Transverse colon (tissue), 4 donors: ENCODE data around the gene ATL3.

Experiments
- EP300 ChIP-seq: sonication (generic); formaldehyde crosslinking; IDR thresholded peaks from one replicate; pipeline ENCODE4 v1.6.1; 2017; ENCODE audit warnings: antibody characterized with exemption, low read depth
- POLR2A ChIP-seq: fragments of 450-650 bp; IDR thresholded peaks from one replicate; pipeline ENCODE4 v1.6.1; 2016; ENCODE audit warnings: antibody characterized with exemption, mild to moderate bottlenecking, moderate library complexity
- POLR2AphosphoS5 ChIP-seq, 3 donors: sonication (generic); formaldehyde crosslinking; IDR thresholded peaks; one replicate each; pipeline ENCODE4 v1.6.1; 2016; ENCODE audit warnings: antibody characterized with exemption in 3 of 3
- TF ChIP-seq, protein P1 (sequence below), 5 experiments: fragments of 200-600 bp in 3 of 5; fragments of 450-650 bp in 2 of 5; sonication (generic) in 3 of 5; IDR thresholded peaks; 1 replicate in 2 of 5; 2 replicates in 3 of 5; pipeline ENCODE4 v1.5.1; 2016 to 2017; ENCODE audit warnings: antibody characterized with exemption in 5 of 5, inconsistent platforms in 3 of 5, mild to moderate bottlenecking in 2 of 5, moderate library complexity in 1 of 5

DNA sequence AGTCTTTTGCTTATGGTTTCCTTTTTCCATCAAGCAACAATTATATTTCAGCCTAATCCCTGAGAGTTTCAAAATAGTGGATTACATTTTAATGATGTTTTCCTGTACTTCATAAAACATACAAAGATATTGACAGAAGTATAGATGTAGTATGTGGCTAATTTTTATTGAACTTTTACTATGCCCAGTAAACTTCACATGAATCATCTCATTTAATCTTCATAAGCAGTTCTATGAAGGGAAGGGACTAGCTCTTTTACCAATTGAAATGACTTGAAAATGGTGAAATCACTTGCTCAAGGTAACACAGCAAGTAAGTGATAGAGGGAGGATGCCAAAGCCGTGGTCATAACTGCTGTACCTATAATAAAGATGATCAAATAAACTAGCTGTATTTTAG lies 37.6 kb upstream of the ATL3 start:
- TF ChIP-seq POLR2A: no peak
- TF ChIP-seq, protein P1, sequence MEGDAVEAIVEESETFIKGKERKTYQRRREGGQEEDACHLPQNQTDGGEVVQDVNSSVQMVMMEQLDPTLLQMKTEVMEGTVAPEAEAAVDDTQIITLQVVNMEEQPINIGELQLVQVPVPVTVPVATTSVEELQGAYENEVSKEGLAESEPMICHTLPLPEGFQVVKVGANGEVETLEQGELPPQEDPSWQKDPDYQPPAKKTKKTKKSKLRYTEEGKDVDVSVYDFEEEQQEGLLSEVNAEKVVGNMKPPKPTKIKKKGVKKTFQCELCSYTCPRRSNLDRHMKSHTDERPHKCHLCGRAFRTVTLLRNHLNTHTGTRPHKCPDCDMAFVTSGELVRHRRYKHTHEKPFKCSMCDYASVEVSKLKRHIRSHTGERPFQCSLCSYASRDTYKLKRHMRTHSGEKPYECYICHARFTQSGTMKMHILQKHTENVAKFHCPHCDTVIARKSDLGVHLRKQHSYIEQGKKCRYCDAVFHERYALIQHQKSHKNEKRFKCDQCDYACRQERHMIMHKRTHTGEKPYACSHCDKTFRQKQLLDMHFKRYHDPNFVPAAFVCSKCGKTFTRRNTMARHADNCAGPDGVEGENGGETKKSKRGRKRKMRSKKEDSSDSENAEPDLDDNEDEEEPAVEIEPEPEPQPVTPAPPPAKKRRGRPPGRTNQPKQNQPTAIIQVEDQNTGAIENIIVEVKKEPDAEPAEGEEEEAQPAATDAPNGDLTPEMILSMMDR (IDR thresholded peaks at IDR 0.05): no peak
- no peak for TF ChIP-seq EP300
- TF ChIP-seq POLR2AphosphoS5 (IDR thresholded peaks at IDR 0.05): no peak
